Epithelial cell of prostate (primary cell): ENCODE results near the gene NME5.
"Not testable (repeated sequence)": the region's sequence is repeated elsewhere in the genome, so short reads cannot be mapped to it uniquely, and the experiment has no call there.

Experiments
- DNase-seq: peaks from one replicate; pipeline ENCODE4 v3.0.0-alpha.2; 2011; ENCODE audit warnings: low read depth, low spot score
- H3K27ac ChIP-seq: fragments of 450-650 bp; 2 replicates; pipeline ENCODE4 v1.5.1; 2017; ENCODE audit warnings: mild to moderate bottlenecking

The NME5 gene

GRCh38 chr5:138138949-138139780, at the start of gene NME5:
TSS of gene NME5 (minus strand) at chr5:138139428. CDS start at chr5:138138780, 648 bp downstream.
- no peak within 1 kb of the TSS for H3K27ac ChIP-seq
- DNase-seq: no peak

GRCh38 chr5:138188626-138189025, 49.4 kb upstream of the NME5 start:
- no peak for DNase-seq
- H3K27ac ChIP-seq: no peak overlapping the region

GRCh38 chr5:138186002-138186447, 46.8 kb upstream of the NME5 start:
- H3K27ac ChIP-seq: no peak overlapping the region
- DNase-seq: no peak

GRCh38 chr5:138182808-138183207, 43.6 kb upstream of the NME5 start:
- no peak for DNase-seq
- H3K27ac ChIP-seq: no peak overlapping the region

- H3K27ac ChIP-seq: no peak overlapping the region
- no peak for DNase-seq
Measured at GRCh38 chr5:138180841-138181240, 41.6 kb upstream of the NME5 start.

- H3K27ac ChIP-seq: no peak overlapping the region
- peak; percentile 18 for DNase-seq
Measured at GRCh38 chr5:138180183-138180782, 41.1 kb upstream of the NME5 start.

GRCh38 chr5:138179277-138179857, 40.1 kb upstream of the NME5 start:
- peak overlapping the region; percentile 69 for H3K27ac ChIP-seq
- DNase-seq: no peak

- DNase-seq: peak; percentile 90
- peak within 1 kb of the TSS; percentile 69 for H3K27ac ChIP-seq
Measured at GRCh38 chr5:138178516-138179276, 39.5 kb upstream of the NME5 start, which contains the start of the genes BRD8 and KIF20A. TSS of gene BRD8 (minus strand) at chr5:138178630. CDS start at chr5:138178614, 16 bp downstream. TSS of gene KIF20A (plus strand) at chr5:138179112. CDS start at chr5:138179681, 569 bp downstream.

- no peak for DNase-seq
- H3K27ac ChIP-seq: peak overlapping the region; percentile 69
Measured at GRCh38 chr5:138177941-138178515, 38.8 kb upstream of the NME5 start.

- no peak overlapping the region for H3K27ac ChIP-seq
- DNase-seq: no peak
Measured at GRCh38 chr5:138170299-138170698, 31.1 kb upstream of the NME5 start.

- DNase-seq: no peak
- H3K27ac ChIP-seq: no peak overlapping the region
Measured at GRCh38 chr5:138169124-138169523, 29.9 kb upstream of the NME5 start.

- H3K27ac ChIP-seq: no peak overlapping the region
- DNase-seq: no peak
Measured at GRCh38 chr5:138163721-138164120, 24.5 kb upstream of the NME5 start.

- no peak overlapping the region for H3K27ac ChIP-seq
- DNase-seq: no peak
Measured at GRCh38 chr5:138160706-138161105, 21.5 kb upstream of the NME5 start.

- DNase-seq: no peak
- H3K27ac ChIP-seq: no peak overlapping the region
Measured at GRCh38 chr5:138159666-138160065, 20.4 kb upstream of the NME5 start.

- no peak overlapping the region for H3K27ac ChIP-seq
Measured at GRCh38 chr5:138157626-138158025, 18.4 kb upstream of the NME5 start.

GRCh38 chr5:138155977-138156376, 16.7 kb upstream of the NME5 start:
- DNase-seq, H3K27ac ChIP-seq: not testable (repeated sequence)

More at GRCh38 chr5:138157626-138158025, 18.4 kb upstream of the NME5 start:
- DNase-seq: no peak

GRCh38 chr5:138149530-138149929, 10.3 kb upstream of the NME5 start:
- DNase-seq: no peak
- peak overlapping the region; percentile 45 for H3K27ac ChIP-seq

- peak overlapping the region; percentile 45 for H3K27ac ChIP-seq
- DNase-seq: peak; percentile 59
Measured at GRCh38 chr5:138148811-138149210, 9.6 kb upstream of the NME5 start.

- not testable (repeated sequence) for DNase-seq, H3K27ac ChIP-seq
Measured at GRCh38 chr5:138143578-138143977, 4.3 kb upstream of the NME5 start.

- no peak for DNase-seq
Measured at GRCh38 chr5:138141734-138142133, 2.5 kb upstream of the NME5 start.

More at GRCh38 chr5:138141734-138142133, 2.5 kb upstream of the NME5 start:
- H3K27ac ChIP-seq: peak overlapping the region; percentile 63
